IPS-15b (cell line): Measurements from ENCODE around the gene SNTG2.
"Not testable (repeated sequence)": the region's sequence is repeated elsewhere in the genome, so short reads cannot be mapped to it uniquely, and the experiment has no call there.

Experiments
- H3K27me3 ChIP-seq: one replicate; pipeline ENCODE4 v1.6.1; 2013; ENCODE audit warnings: low read length; ENCODE audit not compliant: control insufficient read depth, insufficient read depth
- H3K36me3 ChIP-seq: one replicate; pipeline ENCODE4 v1.6.1; 2013; ENCODE audit warnings: low read length; ENCODE audit not compliant: control insufficient read depth, insufficient read depth
- H3K4me1 ChIP-seq: one replicate; pipeline ENCODE4 v1.6.1; 2013; ENCODE audit warnings: mild to moderate bottlenecking, low read length; ENCODE audit not compliant: control insufficient read depth, insufficient read depth
- H3K4me3 ChIP-seq: one replicate; pipeline ENCODE4 v1.5.1; 2013; ENCODE audit warnings: low read depth, low read length
- H3K9ac ChIP-seq: one replicate; pipeline ENCODE4 v1.6.1; 2013; ENCODE audit warnings: low read depth, mild to moderate bottlenecking, low read length
- H3K9me3 ChIP-seq: one replicate; pipeline ENCODE4 v1.6.1; 2013; ENCODE audit warnings: mild to moderate bottlenecking, low read length; ENCODE audit not compliant: control insufficient read depth, insufficient read depth

Gene SNTG2

GRCh38 chr2:1370461-1370860, 419.8 kb downstream of the SNTG2 start:
- no peak overlapping the region for H3K9ac ChIP-seq
- H3K4me3 ChIP-seq = no peak overlapping the region
- no peaks in the 10 kb centered on the region for H3K4me1 ChIP-seq
- no peaks in the 10 kb centered on the region for H3K9me3 ChIP-seq
- no peaks in the 10 kb centered on the region for H3K27me3 ChIP-seq
- H3K36me3 ChIP-seq = no peaks in the 10 kb centered on the region

- Histone ChIP-seq H3K4me1 (no peaks in the 10 kb centered on the region), H3K9me3 (no peaks in the 10 kb centered on the region), H3K4me3 (no peak overlapping the region), H3K36me3 (no peaks in the 10 kb centered on the region), H3K9ac (no peak overlapping the region), H3K27me3 (no peaks in the 10 kb centered on the region)
These were observed 420.4 kb downstream of the SNTG2 start for GRCh38 chr2:1371082-1371481.

GRCh38 chr2:1373830-1374229, 423.2 kb downstream of the SNTG2 start:
- no peaks in the 10 kb centered on the region for H3K27me3 ChIP-seq
- H3K4me1 ChIP-seq = no peaks in the 10 kb centered on the region
- H3K9ac ChIP-seq = no peak overlapping the region
- H3K9me3 ChIP-seq = no peaks in the 10 kb centered on the region
- H3K4me3 ChIP-seq = no peak overlapping the region
- no peaks in the 10 kb centered on the region for H3K36me3 ChIP-seq

- no peaks in the 10 kb centered on the region for H3K36me3 ChIP-seq
- no peaks in the 10 kb centered on the region for H3K4me1 ChIP-seq
- H3K27me3 ChIP-seq = no peaks in the 10 kb centered on the region
- no peaks in the 10 kb centered on the region for H3K9me3 ChIP-seq
- H3K9ac ChIP-seq = no peak overlapping the region
- H3K4me3 ChIP-seq = no peak overlapping the region
These were observed 423.6 kb downstream of the SNTG2 start for GRCh38 chr2:1374287-1374686.

GRCh38 chr2:1375794-1376193, 425.1 kb downstream of the SNTG2 start:
- Histone ChIP-seq H3K4me1 (no peaks in the 10 kb centered on the region), H3K9ac (no peak overlapping the region), H3K9me3 (no peaks in the 10 kb centered on the region), H3K36me3 (no peaks in the 10 kb centered on the region), H3K4me3 (no peak overlapping the region), H3K27me3 (no peaks in the 10 kb centered on the region)

GRCh38 chr2:1377473-1377872, 426.8 kb downstream of the SNTG2 start:
- no peaks in the 10 kb centered on the region for H3K9me3 ChIP-seq
- no peaks in the 10 kb centered on the region for H3K36me3 ChIP-seq
- no peaks in the 10 kb centered on the region for H3K27me3 ChIP-seq
- no peaks in the 10 kb centered on the region for H3K4me1 ChIP-seq
- no peak overlapping the region for H3K4me3 ChIP-seq
- H3K9ac ChIP-seq = no peak overlapping the region

GRCh38 chr2:1378456-1379150, 428.0 kb downstream of the SNTG2 start:
- no peak overlapping the region for H3K9ac ChIP-seq
- H3K9me3 ChIP-seq = no peaks in the 10 kb centered on the region
- no peaks in the 10 kb centered on the region for H3K27me3 ChIP-seq
- H3K4me1 ChIP-seq = no peaks in the 10 kb centered on the region
- H3K36me3 ChIP-seq = no peaks in the 10 kb centered on the region
- no peak overlapping the region for H3K4me3 ChIP-seq

GRCh38 chr2:1381644-1382043, 431.0 kb downstream of the SNTG2 start:
- Histone ChIP-seq H3K27me3 (peaks cover 3% of the 10 kb centered on the region), H3K9ac (no peak overlapping the region), H3K9me3 (no peaks in the 10 kb centered on the region), H3K4me3 (no peak overlapping the region), H3K36me3 (no peaks in the 10 kb centered on the region), H3K4me1 (no peaks in the 10 kb centered on the region)

GRCh38 chr2:1387954-1388725, 437.5 kb downstream of the SNTG2 start:
- not testable (repeated sequence) for H3K27me3 ChIP-seq, H3K9me3 ChIP-seq, H3K9ac ChIP-seq, H3K4me1 ChIP-seq, H3K36me3 ChIP-seq
- H3K4me3 ChIP-seq = peak overlapping the region; percentile 45

- not testable (repeated sequence) for H3K27me3 ChIP-seq, H3K4me1 ChIP-seq, H3K4me3 ChIP-seq, H3K9me3 ChIP-seq, H3K36me3 ChIP-seq, H3K9ac ChIP-seq
These were observed 439.5 kb downstream of the SNTG2 start for GRCh38 chr2:1390118-1390517.

- no peaks in the 10 kb centered on the region for H3K9me3 ChIP-seq
- peaks cover 6% of the 10 kb centered on the region for H3K27me3 ChIP-seq
- no peak overlapping the region for H3K4me3 ChIP-seq
- H3K36me3 ChIP-seq = no peaks in the 10 kb centered on the region
- H3K9ac ChIP-seq = no peak overlapping the region
- no peaks in the 10 kb centered on the region for H3K4me1 ChIP-seq
These were observed 442.7 kb downstream of the SNTG2 start for GRCh38 chr2:1393321-1393720.

GRCh38 chr2:1394709-1395408, 444.2 kb downstream of the SNTG2 start:
- Histone ChIP-seq H3K4me3 (no peak overlapping the region), H3K4me1 (no peaks in the 10 kb centered on the region), H3K9me3 (no peaks in the 10 kb centered on the region), H3K27me3 (no peaks in the 10 kb centered on the region), H3K9ac (no peak overlapping the region), H3K36me3 (no peaks in the 10 kb centered on the region)
